Measurements from ENCODE around the gene GRM8. TPM values are rescaled to one million over a fixed set of nuclear protein-coding genes. Genes with fewer than 3 reads are reported as not detected.
"Not testable (repeated sequence)": the region's sequence is repeated elsewhere in the genome, so short reads cannot be mapped to it uniquely, and the experiment has no call there.

The GRM8 gene
- total RNA-seq, 2 experiments from 2014 or later: not detected

DNA sequence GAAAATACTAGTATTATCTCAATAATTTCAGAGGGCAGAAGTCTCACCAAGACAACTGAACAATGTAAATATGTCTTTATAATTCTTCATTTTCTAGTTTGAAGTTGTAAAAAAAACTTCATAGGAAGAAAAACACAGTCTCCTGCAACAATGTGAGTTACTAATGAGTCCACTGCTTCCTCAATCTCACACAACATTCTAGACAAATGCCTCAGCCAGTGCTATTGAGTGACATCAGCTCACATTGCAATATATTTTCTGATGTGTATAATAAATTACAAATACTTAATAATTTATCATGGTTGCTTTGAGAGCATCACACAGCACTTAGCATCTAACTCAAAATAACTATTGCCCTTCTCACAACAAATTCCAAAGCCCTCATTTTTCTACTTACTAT, 321.2 kb downstream of the GRM8 start:
- Histone ChIP-seq H3K9me3 (ENCODE audit: low read length) (no peaks in the 10 kb centered on the region), H3K4me2 (ENCODE audit: low read length) (no peak overlapping the region), H3K79me2 (ENCODE audit: insufficient read depth, low read depth, low read length) (no peaks in the 10 kb centered on the region), H3K4me1 (ENCODE audit: insufficient read depth, low read length, poor library complexity, severe bottlenecking) (no peaks in the 10 kb centered on the region), H3K4me3 (ENCODE audit: low read depth, low read length, poor library complexity, severe bottlenecking) (no peak overlapping the region), H3K36me3 (ENCODE audit: insufficient read depth, low read length) (no peaks in the 10 kb centered on the region), H3K9me2 (ENCODE audit: insufficient read depth, low read length) (no peaks in the 10 kb centered on the region), H3K27ac (ENCODE audit: low read depth, low read length, poor library complexity, severe bottlenecking) (no peak overlapping the region), H4K20me1 (ENCODE audit: insufficient read depth, low read length) (no peaks in the 10 kb centered on the region), H2AFZ (ENCODE audit: low read length) (no peak overlapping the region)
- POLR2A ChIA-PET: no interaction called here
- intact Hi-C loops (cut with micrococcal nuclease; ENCODE audit: unreplicated experiment): no loop called here
- no peak for DNase-seq (ENCODE audit: low spot score)
- CTCF ChIA-PET (ENCODE audit: unreplicated experiment): no interaction called here
- no TSS peak for BruUV-seq (replicated peaks)
- TF ChIP-seq EZH2phosphoT487 (IDR thresholded peaks at IDR 0.05; ENCODE audit: borderline replicate concordance, low read depth, low read length): no peak
- TF ChIP-seq, protein P1, sequence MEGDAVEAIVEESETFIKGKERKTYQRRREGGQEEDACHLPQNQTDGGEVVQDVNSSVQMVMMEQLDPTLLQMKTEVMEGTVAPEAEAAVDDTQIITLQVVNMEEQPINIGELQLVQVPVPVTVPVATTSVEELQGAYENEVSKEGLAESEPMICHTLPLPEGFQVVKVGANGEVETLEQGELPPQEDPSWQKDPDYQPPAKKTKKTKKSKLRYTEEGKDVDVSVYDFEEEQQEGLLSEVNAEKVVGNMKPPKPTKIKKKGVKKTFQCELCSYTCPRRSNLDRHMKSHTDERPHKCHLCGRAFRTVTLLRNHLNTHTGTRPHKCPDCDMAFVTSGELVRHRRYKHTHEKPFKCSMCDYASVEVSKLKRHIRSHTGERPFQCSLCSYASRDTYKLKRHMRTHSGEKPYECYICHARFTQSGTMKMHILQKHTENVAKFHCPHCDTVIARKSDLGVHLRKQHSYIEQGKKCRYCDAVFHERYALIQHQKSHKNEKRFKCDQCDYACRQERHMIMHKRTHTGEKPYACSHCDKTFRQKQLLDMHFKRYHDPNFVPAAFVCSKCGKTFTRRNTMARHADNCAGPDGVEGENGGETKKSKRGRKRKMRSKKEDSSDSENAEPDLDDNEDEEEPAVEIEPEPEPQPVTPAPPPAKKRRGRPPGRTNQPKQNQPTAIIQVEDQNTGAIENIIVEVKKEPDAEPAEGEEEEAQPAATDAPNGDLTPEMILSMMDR (conservative IDR thresholded peaks at IDR 0.05; ENCODE audit: low read length): no peak

GRCh38 chr7:126930166-126930565, 322.6 kb downstream of the GRM8 start:
- no peak overlapping the region for H2AFZ ChIP-seq (ENCODE audit: low read length)
- POLR2A ChIA-PET: interaction anchor here (1.1 kb wide), 1 partner anchor 8 kb away, joined by 3 read pairs; no protein-coding TSS in a partner anchor
- no peak overlapping the region for H3K4me2 ChIP-seq (ENCODE audit: low read length)
- no peaks in the 10 kb centered on the region for H4K20me1 ChIP-seq (ENCODE audit: insufficient read depth, low read length)
- no TSS peak for BruUV-seq (replicated peaks)
- DNase-seq (ENCODE audit: low spot score): no peak
- TF ChIP-seq, protein P1 (conservative IDR thresholded peaks at IDR 0.05; ENCODE audit: low read length): no peak
- no peak for TF ChIP-seq EZH2phosphoT487 (IDR thresholded peaks at IDR 0.05; ENCODE audit: borderline replicate concordance, low read depth, low read length)
- H3K27ac ChIP-seq (ENCODE audit: low read depth, low read length, poor library complexity, severe bottlenecking): no peak overlapping the region
- no peaks in the 10 kb centered on the region for H3K4me1 ChIP-seq (ENCODE audit: insufficient read depth, low read length, poor library complexity, severe bottlenecking)
- no peaks in the 10 kb centered on the region for H3K9me2 ChIP-seq (ENCODE audit: insufficient read depth, low read length)
- H3K79me2 ChIP-seq (ENCODE audit: insufficient read depth, low read depth, low read length): no peaks in the 10 kb centered on the region
- no peaks in the 10 kb centered on the region for H3K9me3 ChIP-seq (ENCODE audit: low read length)
- H3K36me3 ChIP-seq (ENCODE audit: insufficient read depth, low read length): no peaks in the 10 kb centered on the region
- no peak overlapping the region for H3K4me3 ChIP-seq (ENCODE audit: low read depth, low read length, poor library complexity, severe bottlenecking)
- intact Hi-C loops (cut with micrococcal nuclease; ENCODE audit: unreplicated experiment): no loop called here
- CTCF ChIA-PET (ENCODE audit: unreplicated experiment): no interaction called here

GRCh38 chr7:126924477-126924876, 328.3 kb downstream of the GRM8 start:
- Histone ChIP-seq H3K9me2 (ENCODE audit: insufficient read depth, low read length) (no peaks in the 10 kb centered on the region), H3K9me3 (ENCODE audit: low read length) (no peaks in the 10 kb centered on the region), H3K27ac (ENCODE audit: low read depth, low read length, poor library complexity, severe bottlenecking) (no peak overlapping the region), H3K36me3 (ENCODE audit: insufficient read depth, low read length) (no peaks in the 10 kb centered on the region), H3K4me3 (ENCODE audit: low read depth, low read length, poor library complexity, severe bottlenecking) (no peak overlapping the region), H3K4me2 (ENCODE audit: low read length) (no peak overlapping the region), H2AFZ (ENCODE audit: low read length) (no peak overlapping the region), H3K4me1 (ENCODE audit: insufficient read depth, low read length, poor library complexity, severe bottlenecking) (no peaks in the 10 kb centered on the region), H3K79me2 (ENCODE audit: insufficient read depth, low read depth, low read length) (no peaks in the 10 kb centered on the region), H4K20me1 (ENCODE audit: insufficient read depth, low read length) (no peaks in the 10 kb centered on the region)
- no peak for DNase-seq (ENCODE audit: low spot score)
- ChIA-PET POLR2A (no interaction called here), CTCF (ENCODE audit: unreplicated experiment) (no interaction called here)
- no TSS peak for BruUV-seq (replicated peaks)
- intact Hi-C loops (cut with micrococcal nuclease; ENCODE audit: unreplicated experiment): no loop called here
- TF ChIP-seq, protein P1 (conservative IDR thresholded peaks at IDR 0.05; ENCODE audit: low read length): no peak
- no peak for TF ChIP-seq EZH2phosphoT487 (IDR thresholded peaks at IDR 0.05; ENCODE audit: borderline replicate concordance, low read depth, low read length)

DNA sequence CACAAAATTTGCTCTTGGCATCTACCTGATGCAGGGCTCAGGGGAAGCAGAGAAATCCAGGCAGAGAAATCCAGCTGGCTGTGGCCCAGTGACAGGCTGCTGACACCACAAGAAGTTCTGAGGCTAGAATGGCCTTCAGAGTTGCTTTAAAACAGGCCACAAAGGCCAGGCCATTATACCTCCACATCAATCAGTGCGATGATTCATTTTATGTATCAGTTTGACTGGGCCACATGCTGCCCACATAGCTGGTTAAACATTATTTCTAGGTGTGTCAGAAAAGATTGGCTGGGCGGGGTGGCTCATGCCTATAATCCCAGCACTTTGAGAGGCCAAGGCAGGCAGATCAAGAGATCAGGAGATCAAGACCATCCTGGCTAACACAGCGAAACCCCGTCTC, 341.1 kb downstream of the GRM8 start:
- H3K79me2 ChIP-seq (ENCODE audit: insufficient read depth, low read depth, low read length); H3K9me2 ChIP-seq (ENCODE audit: insufficient read depth, low read length); H2AFZ ChIP-seq (ENCODE audit: low read length); H3K27ac ChIP-seq (ENCODE audit: low read depth, low read length, poor library complexity, severe bottlenecking); H3K4me2 ChIP-seq (ENCODE audit: low read length); BruUV-seq (replicated peaks); H3K9me3 ChIP-seq (ENCODE audit: low read length); H4K20me1 ChIP-seq (ENCODE audit: insufficient read depth, low read length); H3K4me1 ChIP-seq (ENCODE audit: insufficient read depth, low read length, poor library complexity, severe bottlenecking); H3K4me3 ChIP-seq (ENCODE audit: low read depth, low read length, poor library complexity, severe bottlenecking); intact Hi-C loops (cut with micrococcal nuclease; ENCODE audit: unreplicated experiment); POLR2A ChIA-PET; CTCF ChIA-PET (ENCODE audit: unreplicated experiment); DNase-seq (ENCODE audit: low spot score); H3K36me3 ChIP-seq (ENCODE audit: insufficient read depth, low read length): not testable (repeated sequence)

GRCh38 chr7:126908564-126908963, 344.2 kb downstream of the GRM8 start:
- H3K9me3 ChIP-seq (ENCODE audit: low read length); intact Hi-C loops (cut with micrococcal nuclease; ENCODE audit: unreplicated experiment); H3K79me2 ChIP-seq (ENCODE audit: insufficient read depth, low read depth, low read length); H3K9me2 ChIP-seq (ENCODE audit: insufficient read depth, low read length); H3K36me3 ChIP-seq (ENCODE audit: insufficient read depth, low read length); POLR2A ChIA-PET; H3K4me3 ChIP-seq (ENCODE audit: low read depth, low read length, poor library complexity, severe bottlenecking); CTCF ChIA-PET (ENCODE audit: unreplicated experiment); BruUV-seq (replicated peaks); H3K4me1 ChIP-seq (ENCODE audit: insufficient read depth, low read length, poor library complexity, severe bottlenecking); H3K27ac ChIP-seq (ENCODE audit: low read depth, low read length, poor library complexity, severe bottlenecking); H3K4me2 ChIP-seq (ENCODE audit: low read length); H2AFZ ChIP-seq (ENCODE audit: low read length); H4K20me1 ChIP-seq (ENCODE audit: insufficient read depth, low read length); DNase-seq (ENCODE audit: low spot score): not testable (repeated sequence)
